Calu3 (cell line): Measurements from ENCODE around the gene MPC1L. TPM values are rescaled to one million over a fixed set of nuclear protein-coding genes. Genes with fewer than 3 reads are reported as not detected.
A peak's percentile ranks its signal among the peaks of the same experiment; 100 is the strongest.

ENCODE experiments used
- BruUV-seq: library from RNA; stranded (reverse); fragments of 400-500 nt; replicated peaks from 2 replicates; lab custom pipeline; 2021; lab: Mats Ljungman, UMichigan
- CTCF ChIA-PET: fragments of 300-600 bp; sonication (Branson Sonifier 250); formaldehyde crosslinking; loops from one replicate; lab custom pipeline; 2022; ENCODE audit warnings: antibody characterized with exemption; lab: Charles Lee
- DNase-seq: peaks from one replicate; pipeline ENCODE4 v3.0.0; 2022
- H3K27ac Mint-ChIP-seq: one replicate; pipeline ENCODE4 v1.8.0; 2022; ENCODE audit warnings: mixed read lengths; ENCODE audit not compliant: unreplicated experiment
- H3K27me3 Mint-ChIP-seq: one replicate; pipeline ENCODE4 v1.8.0; 2022; ENCODE audit warnings: mixed read lengths; ENCODE audit not compliant: unreplicated experiment
- H3K36me3 Mint-ChIP-seq: one replicate; pipeline ENCODE4 v1.8.0; 2022; ENCODE audit warnings: mild to moderate bottlenecking, moderate library complexity, mixed read lengths; ENCODE audit not compliant: insufficient read depth, unreplicated experiment
- H3K4me1 Mint-ChIP-seq: one replicate; pipeline ENCODE4 v1.8.0; 2022; ENCODE audit warnings: mild to moderate bottlenecking, low read depth, mixed read lengths; ENCODE audit not compliant: unreplicated experiment
- H3K4me3 Mint-ChIP-seq: one replicate; pipeline ENCODE4 v1.8.0; 2022; ENCODE audit warnings: mild to moderate bottlenecking, low read depth, moderate library complexity, mixed read lengths; ENCODE audit not compliant: unreplicated experiment
- H3K9me3 Mint-ChIP-seq: one replicate; pipeline ENCODE4 v1.8.0; 2022; ENCODE audit warnings: low read depth, mixed read lengths; ENCODE audit not compliant: unreplicated experiment
- CTCF ChIP-seq: fragments of 200-600 bp; IDR thresholded peaks from one replicate; pipeline ENCODE4 v1.8.0; 2022; ENCODE audit warnings: antibody characterized with exemption; ENCODE audit not compliant: unreplicated experiment
- intact Hi-C: fragments of 100-400 bp; cut with micrococcal nuclease; formaldehyde crosslinking; loops from one replicate; pipeline ENCODE4 v1.10.0; 2022; ENCODE audit not compliant: unreplicated experiment
- total RNA-seq: library from RNA; stranded (reverse); gene quantifications from 2 replicates; pipeline ENCODE4 v1.2.3, GENCODE V29; 2022

MPC1L gene
- total RNA-seq, 1 experiment from 2014 or later, result not detected

GRCh38 chrX:40637687-40638086, 14.5 kb downstream of the MPC1L start:
- BruUV-seq, result no TSS peak
- no peak overlapping the region for H3K4me3 Mint-ChIP-seq
- intact Hi-C loops, result no loop called here
- no peak overlapping the region for H3K27ac Mint-ChIP-seq
- CTCF ChIA-PET, result no interaction called here
- TF ChIP-seq CTCF, result no peak
- H3K27me3 Mint-ChIP-seq, result no peaks in the 10 kb centered on the region
- peaks cover 41% of the 10 kb centered on the region for H3K36me3 Mint-ChIP-seq
- peaks cover 12% of the 10 kb centered on the region for H3K4me1 Mint-ChIP-seq
- no peak for DNase-seq
- no peaks in the 10 kb centered on the region for H3K9me3 Mint-ChIP-seq

GRCh38 chrX:40644176-40644575, 20.9 kb downstream of the MPC1L start:
- no TSS peak for BruUV-seq
- peaks cover 51% of the 10 kb centered on the region for H3K36me3 Mint-ChIP-seq
- no peaks in the 10 kb centered on the region for H3K27me3 Mint-ChIP-seq
- intact Hi-C loops, result no loop called here
- DNase-seq, result no peak
- H3K9me3 Mint-ChIP-seq, result no peaks in the 10 kb centered on the region
- CTCF ChIA-PET, result no interaction called here
- peak overlapping the region; percentile 91 for H3K27ac Mint-ChIP-seq
- H3K4me3 Mint-ChIP-seq, result peak overlapping the region; percentile 85
- peaks cover 40% of the 10 kb centered on the region for H3K4me1 Mint-ChIP-seq
- TF ChIP-seq CTCF, result no peak

- no TSS peak for BruUV-seq
- peaks cover 40% of the 10 kb centered on the region for H3K4me1 Mint-ChIP-seq
- peaks cover 51% of the 10 kb centered on the region for H3K36me3 Mint-ChIP-seq
- peak overlapping the region; percentile 85 for H3K4me3 Mint-ChIP-seq
- H3K27me3 Mint-ChIP-seq, result no peaks in the 10 kb centered on the region
- DNase-seq, result peak; percentile 59
- H3K27ac Mint-ChIP-seq, result peak overlapping the region; percentile 91
- H3K9me3 Mint-ChIP-seq, result no peaks in the 10 kb centered on the region
- intact Hi-C loops, result no loop called here
- no peak for TF ChIP-seq CTCF
- CTCF ChIA-PET, result no interaction called here
Observed at GRCh38 chrX:40644821-40645358, 21.7 kb downstream of the MPC1L start.

GRCh38 chrX:40646489-40647306, 23.5 kb downstream of the MPC1L start:
- peak overlapping the region; percentile 50 for H3K27ac Mint-ChIP-seq
- DNase-seq, result peak; percentile 34
- CTCF ChIA-PET, result interaction anchor here (0.6 kb wide), 3 partner anchors 125 to 346 kb away, joined by 4 to 8 read pairs (median 6); no protein-coding TSS in a partner anchor

More at GRCh38 chrX:40646489-40647306, 23.5 kb downstream of the MPC1L start:
- Mint-ChIP-seq H3K27me3 (no peaks in the 10 kb centered on the region), H3K4me3 (peak overlapping the region; percentile 90), H3K9me3 (no peaks in the 10 kb centered on the region), H3K4me1 (peaks cover 38% of the 10 kb centered on the region), H3K36me3 (peaks cover 48% of the 10 kb centered on the region)
- intact Hi-C loops, result no loop called here
- TSS peak; percentile 19 for BruUV-seq
- no peak for TF ChIP-seq CTCF
